Breast epithelium (tissue), 3 donors: ENCODE data around the gene SCAMP5.

Source experiments
- CTCF ChIP-seq, 3 donors: fragments of 450-650 bp; IDR thresholded peaks; one replicate each; pipeline ENCODE4 v1.5.1; 2016 to 2017; ENCODE audit warnings: antibody characterized with exemption in 3 of 3, mild to moderate bottlenecking in 3 of 3, moderate library complexity in 3 of 3
- POLR2A ChIP-seq: fragments of 450-650 bp; IDR thresholded peaks from one replicate; pipeline ENCODE4 v1.6.1; 2016; ENCODE audit warnings: antibody characterized with exemption, mild to moderate bottlenecking, moderate library complexity
- POLR2AphosphoS5 ChIP-seq, 3 donors: sonication (generic); formaldehyde crosslinking; IDR thresholded peaks; one replicate each; pipeline ENCODE4 v1.6.1; 2017; ENCODE audit warnings: antibody characterized with exemption in 3 of 3

- TF ChIP-seq POLR2AphosphoS5 (IDR thresholded peaks at IDR 0.05) (no peak), CTCF (IDR thresholded peaks at IDR 0.05) (no peak), POLR2A (no peak)
Measured at GRCh38 chr15:75051711-75052110, 56.3 kb downstream of the SCAMP5 start.
